GM23338 (cell line): Measurements from ENCODE around the gene FHIT. TPM values are rescaled to one million over a fixed set of nuclear protein-coding genes. Genes with fewer than 3 reads are reported as not detected.
A peak's percentile ranks its signal among the peaks of the same experiment; 100 is the strongest.

ENCODE experiments used
- ATAC-seq: fragments of 200-7000 bp; cut with Tn5 transposase; 3 replicates; pipeline ENCODE4 v1.9.1; 2020
- DNase-seq: peaks from one replicate; pipeline ENCODE4 v3.0.0-alpha.2; 2015; ENCODE audit warnings: low spot score
- H2AFZ ChIP-seq: fragments of 200-600 bp; sonication (generic); 2 replicates; pipeline ENCODE4 v1.8.0; 2016; ENCODE audit warnings: antibody characterized with exemption, mild to moderate bottlenecking, moderate library complexity
- H3F3A ChIP-seq: fragments of 200-600 bp; sonication (generic); replicated peaks from 2 replicates; pipeline ENCODE4 v1.8.0; 2017; ENCODE audit warnings: antibody characterized with exemption, mixed run types, low read depth
- H3K27ac ChIP-seq: fragments of 200-600 bp; sonication (generic); 2 replicates; pipeline ENCODE4 v1.6.1; 2016; ENCODE audit warnings: low read depth
- H3K27me3 ChIP-seq: fragments of 200-600 bp; sonication (generic); 2 replicates; pipeline ENCODE4 v1.8.0; 2016; ENCODE audit warnings: mild to moderate bottlenecking, mixed run types, moderate library complexity; ENCODE audit not compliant: insufficient read depth
- H3K36me3 ChIP-seq: fragments of 200-600 bp; sonication (generic); 2 replicates; pipeline ENCODE4 v1.8.0; 2016; ENCODE audit warnings: mild to moderate bottlenecking; ENCODE audit not compliant: insufficient read depth
- H3K4me1 ChIP-seq: fragments of 200-600 bp; sonication (generic); 2 replicates; pipeline ENCODE4 v1.8.0; 2016; ENCODE audit warnings: mild to moderate bottlenecking, moderate library complexity; ENCODE audit not compliant: insufficient read depth
- H3K4me2 ChIP-seq: fragments of 200-600 bp; sonication (generic); 2 replicates; pipeline ENCODE4 v1.7.1; 2017; ENCODE audit warnings: mixed run types
- H3K4me3 ChIP-seq: fragments of 200-600 bp; sonication (generic); 2 replicates; pipeline ENCODE4 v1.6.1; 2016; ENCODE audit warnings: mixed run types
- H3K79me2 ChIP-seq: fragments of 200-600 bp; sonication (generic); replicated peaks from 2 replicates; pipeline ENCODE4 v1.8.0; 2017; ENCODE audit warnings: mild to moderate bottlenecking; ENCODE audit not compliant: insufficient read depth
- H3K9me2 ChIP-seq: fragments of 200-600 bp; sonication (generic); 2 replicates; pipeline ENCODE4 v1.8.0; 2017; ENCODE audit not compliant: insufficient read depth
- H4K20me1 ChIP-seq: fragments of 200-600 bp; sonication (generic); replicated peaks from 2 replicates; pipeline ENCODE4 v1.8.0; 2017; ENCODE audit warnings: mild to moderate bottlenecking; ENCODE audit not compliant: insufficient read depth
- H3K27ac Mint-ChIP-seq: 2 replicates; pipeline ENCODE4 v1.8.0; 2020; ENCODE audit warnings: inconsistent platforms, mild to moderate bottlenecking, moderate library complexity, mixed read lengths
- H3K27me3 Mint-ChIP-seq: 3 replicates; pipeline ENCODE4 v1.8.0; 2022; ENCODE audit warnings: low read depth, mild to moderate bottlenecking, moderate library complexity, mixed read lengths, inconsistent platforms; ENCODE audit not compliant: insufficient read depth, poor library complexity
- H3K36me3 Mint-ChIP-seq: 3 replicates; pipeline ENCODE4 v1.8.0; 2021; ENCODE audit warnings: low read depth, mild to moderate bottlenecking, inconsistent platforms, moderate library complexity, mixed read lengths
- H3K4me1 Mint-ChIP-seq: 3 replicates; pipeline ENCODE4 v1.8.0; 2020; ENCODE audit warnings: mild to moderate bottlenecking, inconsistent platforms, mixed read lengths
- H3K4me3 Mint-ChIP-seq: 3 replicates; pipeline ENCODE4 v1.8.0; 2021; ENCODE audit warnings: moderate library complexity, mild to moderate bottlenecking, inconsistent platforms, mixed read lengths
- H3K9me3 Mint-ChIP-seq: 3 replicates; pipeline ENCODE4 v1.8.0; 2020; ENCODE audit warnings: moderate library complexity, mild to moderate bottlenecking, inconsistent platforms, mixed read lengths
- CREB1 ChIP-seq: fragments of 250-450 bp; sonication (Bioruptor Pico); IDR thresholded peaks from 2 replicates; pipeline ENCODE4 v1.5.0; 2020; ENCODE audit warnings: low read depth, mild to moderate bottlenecking, moderate library complexity
- EZH2 ChIP-seq: fragments of 200-600 bp; sonication (generic); IDR thresholded peaks from one replicate; pipeline ENCODE4 v1.8.0; 2017; ENCODE audit warnings: antibody characterized with exemption, mild to moderate bottlenecking, low read depth; ENCODE audit not compliant: unreplicated experiment
- EZH2phosphoT487 ChIP-seq: fragments of 200-600 bp; sonication (generic); IDR thresholded peaks from one replicate; pipeline ENCODE4 v1.8.1; 2018; ENCODE audit warnings: antibody characterized with exemption; ENCODE audit not compliant: unreplicated experiment
- STAT1 ChIP-seq: IDR thresholded peaks from one replicate; pipeline ENCODE4 v1.6.1; 2016; ENCODE audit warnings: antibody characterized with exemption; ENCODE audit not compliant: unreplicated experiment
- ZNF331 ChIP-seq: fragments of 250-450 bp; sonication (Bioruptor Pico); IDR thresholded peaks from 2 replicates; pipeline ENCODE4 v1.5.0; 2020; ENCODE audit warnings: low read depth, mild to moderate bottlenecking, moderate library complexity
- polyA plus RNA-seq: library from polyadenylated mRNA; unstranded; fragments of >200 nt; fragmentation: Nextera tagmentation; extraction: Ambion mirVana; gene quantifications from 2 replicates; pipeline ENCODE4 v1.2.1, GENCODE V29; 2016
- total RNA-seq: library from RNA; depleted of rRNA; stranded (reverse); fragments of >200 nt; shearing (Covaris generic); gene quantifications from 2 replicates; pipeline ENCODE4 v1.2.3, GENCODE V29; 2014
- TF ChIP-seq, protein P1 (sequence below): fragments of 250-450 bp; sonication (Bioruptor Pico); IDR thresholded peaks from 2 replicates; pipeline ENCODE4 v1.5.0; 2020; ENCODE audit warnings: mild to moderate bottlenecking, moderate library complexity
- TF ChIP-seq, protein P2 (sequence below): IDR thresholded peaks from one replicate; pipeline ENCODE4 v1.6.1; 2018; ENCODE audit warnings: antibody characterized with exemption; ENCODE audit not compliant: unreplicated experiment

Gene FHIT
- total and polyA plus RNA-seq, 2 experiments from 2014 or later = 3.0 to 8.3 TPM

DNA sequence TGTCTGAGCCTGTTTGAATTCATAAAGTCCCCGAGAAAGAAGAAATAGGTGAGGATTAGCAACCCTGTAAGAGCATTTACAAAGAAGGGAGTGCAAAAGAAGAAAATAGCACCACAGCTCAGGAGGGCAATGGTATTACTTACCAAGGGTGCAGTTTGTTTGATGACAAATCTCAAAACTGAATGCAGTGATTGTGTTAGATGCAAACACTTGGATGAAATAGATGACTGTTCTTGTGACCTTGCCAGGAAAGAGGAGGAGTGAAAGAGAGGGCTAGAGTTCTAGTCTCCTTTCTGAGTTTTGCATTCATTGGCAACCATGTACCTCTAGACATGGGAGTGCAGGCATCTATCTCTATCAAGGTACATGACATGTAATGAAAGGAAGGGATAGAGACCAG, 1170.6 kb downstream of the FHIT start:
- H3K36me3 ChIP-seq = no peaks in the 10 kb centered on the region
- Mint-ChIP-seq H3K4me3 (no peak overlapping the region), H3K4me1 (peaks cover 11% of the 10 kb centered on the region), H3K9me3 (no peaks in the 10 kb centered on the region; the same call in 2 of the 3 replicates), H3K36me3 (no peaks in the 10 kb centered on the region), H3K27me3 (no peaks in the 10 kb centered on the region), H3K27ac (no peak overlapping the region)
- H3K4me3 ChIP-seq = no peak overlapping the region
- H3K4me2 ChIP-seq = no peak overlapping the region; the same call in 1 of the 2 replicates
- TF ChIP-seq STAT1 = no peak
- TF ChIP-seq ZNF331 (CRISPR knock-in tag) = no peak
- TF ChIP-seq EZH2phosphoT487 = no peak
- no peak for TF ChIP-seq CREB1 (CRISPR knock-in tag)
- TF ChIP-seq EZH2 = no peak
- TF ChIP-seq, protein P1, sequence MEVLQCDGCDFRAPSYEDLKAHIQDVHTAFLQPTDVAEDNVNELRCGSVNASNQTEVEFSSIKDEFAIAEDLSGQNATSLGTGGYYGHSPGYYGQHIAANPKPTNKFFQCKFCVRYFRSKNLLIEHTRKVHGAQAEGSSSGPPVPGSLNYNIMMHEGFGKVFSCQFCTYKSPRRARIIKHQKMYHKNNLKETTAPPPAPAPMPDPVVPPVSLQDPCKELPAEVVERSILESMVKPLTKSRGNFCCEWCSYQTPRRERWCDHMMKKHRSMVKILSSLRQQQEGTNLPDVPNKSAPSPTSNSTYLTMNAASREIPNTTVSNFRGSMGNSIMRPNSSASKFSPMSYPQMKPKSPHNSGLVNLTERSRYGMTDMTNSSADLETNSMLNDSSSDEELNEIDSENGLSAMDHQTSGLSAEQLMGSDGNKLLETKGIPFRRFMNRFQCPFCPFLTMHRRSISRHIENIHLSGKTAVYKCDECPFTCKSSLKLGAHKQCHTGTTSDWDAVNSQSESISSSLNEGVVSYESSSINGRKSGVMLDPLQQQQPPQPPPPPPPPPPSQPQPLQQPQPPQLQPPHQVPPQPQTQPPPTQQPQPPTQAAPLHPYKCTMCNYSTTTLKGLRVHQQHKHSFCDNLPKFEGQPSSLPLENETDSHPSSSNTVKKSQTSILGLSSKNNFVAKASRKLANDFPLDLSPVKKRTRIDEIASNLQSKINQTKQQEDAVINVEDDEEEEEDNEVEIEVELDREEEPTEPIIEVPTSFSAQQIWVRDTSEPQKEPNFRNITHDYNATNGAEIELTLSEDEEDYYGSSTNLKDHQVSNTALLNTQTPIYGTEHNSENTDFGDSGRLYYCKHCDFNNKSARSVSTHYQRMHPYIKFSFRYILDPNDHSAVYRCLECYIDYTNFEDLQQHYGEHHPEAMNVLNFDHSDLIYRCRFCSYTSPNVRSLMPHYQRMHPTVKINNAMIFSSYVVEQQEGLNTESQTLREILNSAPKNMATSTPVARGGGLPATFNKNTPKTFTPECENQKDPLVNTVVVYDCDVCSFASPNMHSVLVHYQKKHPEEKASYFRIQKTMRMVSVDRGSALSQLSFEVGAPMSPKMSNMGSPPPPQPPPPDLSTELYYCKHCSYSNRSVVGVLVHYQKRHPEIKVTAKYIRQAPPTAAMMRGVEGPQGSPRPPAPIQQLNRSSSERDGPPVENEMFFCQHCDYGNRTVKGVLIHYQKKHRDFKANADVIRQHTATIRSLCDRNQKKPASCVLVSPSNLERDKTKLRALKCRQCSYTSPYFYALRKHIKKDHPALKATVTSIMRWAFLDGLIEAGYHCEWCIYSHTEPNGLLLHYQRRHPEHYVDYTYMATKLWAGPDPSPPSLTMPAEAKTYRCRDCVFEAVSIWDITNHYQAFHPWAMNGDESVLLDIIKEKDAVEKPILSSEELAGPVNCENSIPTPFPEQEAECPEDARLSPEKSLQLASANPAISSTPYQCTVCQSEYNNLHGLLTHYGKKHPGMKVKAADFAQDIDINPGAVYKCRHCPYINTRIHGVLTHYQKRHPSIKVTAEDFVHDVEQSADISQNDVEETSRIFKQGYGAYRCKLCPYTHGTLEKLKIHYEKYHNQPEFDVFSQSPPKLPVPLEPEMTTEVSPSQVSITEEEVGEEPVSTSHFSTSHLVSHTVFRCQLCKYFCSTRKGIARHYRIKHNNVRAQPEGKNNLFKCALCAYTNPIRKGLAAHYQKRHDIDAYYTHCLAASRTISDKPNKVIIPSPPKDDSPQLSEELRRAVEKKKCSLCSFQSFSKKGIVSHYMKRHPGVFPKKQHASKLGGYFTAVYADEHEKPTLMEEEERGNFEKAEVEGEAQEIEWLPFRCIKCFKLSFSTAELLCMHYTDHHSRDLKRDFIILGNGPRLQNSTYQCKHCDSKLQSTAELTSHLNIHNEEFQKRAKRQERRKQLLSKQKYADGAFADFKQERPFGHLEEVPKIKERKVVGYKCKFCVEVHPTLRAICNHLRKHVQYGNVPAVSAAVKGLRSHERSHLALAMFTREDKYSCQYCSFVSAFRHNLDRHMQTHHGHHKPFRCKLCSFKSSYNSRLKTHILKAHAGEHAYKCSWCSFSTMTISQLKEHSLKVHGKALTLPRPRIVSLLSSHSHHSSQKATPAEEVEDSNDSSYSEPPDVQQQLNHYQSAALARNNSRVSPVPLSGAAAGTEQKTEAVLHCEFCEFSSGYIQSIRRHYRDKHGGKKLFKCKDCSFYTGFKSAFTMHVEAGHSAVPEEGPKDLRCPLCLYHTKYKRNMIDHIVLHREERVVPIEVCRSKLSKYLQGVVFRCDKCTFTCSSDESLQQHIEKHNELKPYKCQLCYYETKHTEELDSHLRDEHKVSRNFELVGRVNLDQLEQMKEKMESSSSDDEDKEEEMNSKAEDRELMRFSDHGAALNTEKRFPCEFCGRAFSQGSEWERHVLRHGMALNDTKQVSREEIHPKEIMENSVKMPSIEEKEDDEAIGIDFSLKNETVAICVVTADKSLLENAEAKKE = no peak
- TF ChIP-seq, protein P2, sequence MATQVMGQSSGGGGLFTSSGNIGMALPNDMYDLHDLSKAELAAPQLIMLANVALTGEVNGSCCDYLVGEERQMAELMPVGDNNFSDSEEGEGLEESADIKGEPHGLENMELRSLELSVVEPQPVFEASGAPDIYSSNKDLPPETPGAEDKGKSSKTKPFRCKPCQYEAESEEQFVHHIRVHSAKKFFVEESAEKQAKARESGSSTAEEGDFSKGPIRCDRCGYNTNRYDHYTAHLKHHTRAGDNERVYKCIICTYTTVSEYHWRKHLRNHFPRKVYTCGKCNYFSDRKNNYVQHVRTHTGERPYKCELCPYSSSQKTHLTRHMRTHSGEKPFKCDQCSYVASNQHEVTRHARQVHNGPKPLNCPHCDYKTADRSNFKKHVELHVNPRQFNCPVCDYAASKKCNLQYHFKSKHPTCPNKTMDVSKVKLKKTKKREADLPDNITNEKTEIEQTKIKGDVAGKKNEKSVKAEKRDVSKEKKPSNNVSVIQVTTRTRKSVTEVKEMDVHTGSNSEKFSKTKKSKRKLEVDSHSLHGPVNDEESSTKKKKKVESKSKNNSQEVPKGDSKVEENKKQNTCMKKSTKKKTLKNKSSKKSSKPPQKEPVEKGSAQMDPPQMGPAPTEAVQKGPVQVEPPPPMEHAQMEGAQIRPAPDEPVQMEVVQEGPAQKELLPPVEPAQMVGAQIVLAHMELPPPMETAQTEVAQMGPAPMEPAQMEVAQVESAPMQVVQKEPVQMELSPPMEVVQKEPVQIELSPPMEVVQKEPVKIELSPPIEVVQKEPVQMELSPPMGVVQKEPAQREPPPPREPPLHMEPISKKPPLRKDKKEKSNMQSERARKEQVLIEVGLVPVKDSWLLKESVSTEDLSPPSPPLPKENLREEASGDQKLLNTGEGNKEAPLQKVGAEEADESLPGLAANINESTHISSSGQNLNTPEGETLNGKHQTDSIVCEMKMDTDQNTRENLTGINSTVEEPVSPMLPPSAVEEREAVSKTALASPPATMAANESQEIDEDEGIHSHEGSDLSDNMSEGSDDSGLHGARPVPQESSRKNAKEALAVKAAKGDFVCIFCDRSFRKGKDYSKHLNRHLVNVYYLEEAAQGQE = no peak
- no peaks in the 10 kb centered on the region for H3F3A ChIP-seq
- H4K20me1 ChIP-seq = no peaks in the 10 kb centered on the region
- H3K9me2 ChIP-seq = 0 out of 2 replicates have a peak, but pooled peaks cover 8% of the 10 kb centered on the region
- no peaks in the 10 kb centered on the region for H3K79me2 ChIP-seq
- no peaks in the 10 kb centered on the region for H3K27me3 ChIP-seq
- ATAC-seq (no peak), DNase-seq (no peak)
- 0 out of 2 replicates have a peak, but pooled peaks cover 5% of the 10 kb centered on the region for H3K4me1 ChIP-seq
- H2AFZ ChIP-seq = peak overlapping the region; percentile 40; the same call in 1 of the 2 replicates
- no peak overlapping the region for H3K27ac ChIP-seq
